GM18858 (cell line): ENCODE results near the gene PLD1.
A peak's percentile ranks its signal among the peaks of the same experiment; 100 is the strongest.
"Not testable (repeated sequence)": the region's sequence is repeated elsewhere in the genome, so short reads cannot be mapped to it uniquely, and the experiment has no call there.

Experiments
- ATAC-seq: cut with Tn5 transposase; IDR thresholded peaks from one replicate; pipeline ENCODE4 v1.9.1; 2021; ENCODE audit not compliant: unreplicated experiment

PLD1 gene

DNA sequence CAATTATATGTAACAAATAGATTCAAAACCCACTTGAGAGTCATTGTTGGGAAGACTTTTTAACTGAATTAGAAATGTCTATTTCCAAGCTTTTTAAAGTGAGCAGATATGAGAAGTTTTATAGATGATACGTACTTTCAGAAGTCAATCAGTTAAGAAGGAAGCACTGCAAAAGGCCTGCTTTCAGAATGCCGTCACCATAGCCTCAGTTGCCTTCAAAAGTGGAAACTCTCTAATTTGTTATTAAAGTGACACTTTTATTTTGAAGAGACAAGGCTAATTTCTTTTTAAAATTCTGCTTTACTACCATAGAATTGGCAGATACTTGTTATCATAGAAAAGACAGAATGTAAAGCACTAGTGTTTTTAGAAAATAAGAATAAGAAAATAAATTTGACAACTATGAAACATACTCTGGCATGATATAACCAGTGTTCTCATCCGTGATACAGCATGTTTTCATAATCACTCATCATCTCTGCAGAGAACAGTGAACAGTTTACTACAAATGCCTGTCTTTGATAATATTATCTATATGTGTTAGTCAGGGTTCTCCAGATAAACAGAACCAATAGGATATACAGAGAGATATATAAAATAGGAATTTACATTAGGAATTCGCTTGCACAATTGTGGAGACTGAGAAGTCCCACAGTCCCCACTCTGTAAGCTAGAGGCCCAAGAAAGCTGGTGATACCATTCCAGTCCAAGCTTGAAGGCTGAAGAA is 7.0 kb upstream of the PLD1 start:
- no peak for ATAC-seq

DNA sequence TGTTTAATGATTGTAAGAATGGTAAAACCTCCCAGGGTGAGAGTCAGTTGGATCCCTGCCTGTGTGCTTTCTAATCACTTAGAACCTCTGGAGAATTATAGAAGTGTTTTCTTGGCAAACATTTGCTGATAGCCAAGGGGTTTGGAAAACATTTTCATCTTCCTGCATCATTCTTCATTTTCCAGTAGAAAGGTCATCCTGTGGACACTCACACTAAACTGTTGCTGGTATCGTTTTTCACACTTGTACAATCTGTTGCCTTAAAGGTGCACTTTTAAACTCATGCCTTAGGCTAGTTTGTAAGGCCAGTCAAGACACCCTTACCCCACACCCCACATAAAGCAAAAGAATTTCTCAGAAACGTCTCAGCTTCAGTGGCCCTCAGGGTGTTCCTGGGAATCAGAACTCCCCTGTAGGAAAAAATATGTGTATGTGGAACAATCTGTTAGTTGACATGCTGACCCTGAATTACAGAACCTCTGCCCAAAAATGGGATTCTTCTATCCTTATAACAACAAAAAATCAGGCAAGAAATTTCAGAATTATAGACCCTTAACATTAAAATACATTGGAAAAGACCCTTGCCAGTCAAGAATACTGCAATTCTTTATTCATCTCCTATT is 5.8 kb upstream of the PLD1 start:
- ATAC-seq, result no peak

DNA sequence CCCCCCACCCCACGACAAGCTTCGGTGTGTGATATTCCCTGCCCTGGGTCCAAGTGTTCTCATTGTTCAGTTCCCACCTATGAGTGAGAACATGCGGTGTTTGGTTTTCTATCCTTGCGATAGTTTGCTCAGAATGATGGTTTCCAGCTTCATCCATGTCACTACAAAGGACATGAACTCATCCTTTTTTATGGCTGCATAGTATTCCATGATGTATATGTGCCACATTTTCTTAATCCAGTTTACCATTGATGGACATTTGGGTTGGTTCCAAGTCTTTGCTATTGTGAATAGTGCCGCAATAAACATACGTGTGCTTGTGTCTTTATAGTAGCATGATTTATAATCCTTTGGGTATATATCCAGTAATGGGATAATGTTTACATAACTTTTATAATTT is 4.4 kb upstream of the PLD1 start:
- ATAC-seq, result not testable (repeated sequence)

DNA sequence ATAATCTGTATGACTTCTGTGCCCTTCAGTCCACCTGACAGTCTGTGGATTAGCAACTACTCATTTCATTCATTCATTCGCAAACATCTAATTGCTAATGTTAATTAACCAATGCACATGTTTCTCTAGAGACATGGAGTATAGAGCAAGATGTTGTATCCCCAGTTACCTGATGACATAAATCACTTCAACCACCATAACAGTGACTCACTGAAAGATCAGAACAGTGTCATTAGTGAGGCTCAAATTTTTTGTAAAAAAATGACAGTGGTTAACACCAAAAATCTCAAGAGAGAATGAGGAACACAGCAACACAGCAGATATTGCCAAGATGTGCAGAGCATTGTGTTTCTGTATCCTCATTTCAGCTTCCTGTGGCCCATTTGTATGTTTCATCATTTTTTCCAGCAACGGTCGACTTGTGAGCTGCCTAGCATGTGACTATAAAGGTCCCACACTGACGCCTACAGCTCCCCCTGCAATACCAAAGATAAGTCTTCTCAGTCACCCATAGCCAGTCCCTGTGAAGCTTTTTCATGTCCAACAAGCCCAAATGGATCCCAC is 3.7 kb upstream of the PLD1 start:
- peak; percentile 27 for ATAC-seq

DNA sequence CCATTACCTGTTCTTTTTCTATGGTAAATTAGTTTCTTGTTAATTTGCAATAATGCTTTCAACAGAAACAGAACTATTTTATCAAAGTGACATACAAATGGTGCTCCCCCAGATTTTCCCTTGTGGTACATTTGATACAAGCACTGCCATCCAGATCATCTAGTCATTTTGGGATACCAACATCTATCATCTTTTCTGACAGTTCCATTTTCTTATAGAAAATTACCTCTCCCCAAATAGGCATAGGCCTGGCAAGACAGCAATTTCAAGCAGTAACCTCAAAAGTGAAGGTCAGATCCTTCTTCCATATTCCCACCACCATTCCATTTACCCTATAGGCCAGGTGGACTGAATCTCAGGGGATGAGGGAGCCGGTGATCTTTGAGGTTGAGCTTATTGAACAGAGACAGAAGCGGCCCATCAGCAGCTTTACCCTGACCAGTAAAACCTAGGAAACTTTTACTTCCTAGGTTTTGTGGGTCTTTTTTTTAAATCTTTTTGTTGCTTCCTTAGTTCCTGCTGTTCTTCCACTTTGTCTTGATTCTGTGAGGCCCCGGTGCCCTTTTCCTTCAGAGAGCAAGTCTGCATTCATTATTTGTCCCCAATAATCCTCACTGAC is 3.1 kb upstream of the PLD1 start:
- ATAC-seq, result no peak

DNA sequence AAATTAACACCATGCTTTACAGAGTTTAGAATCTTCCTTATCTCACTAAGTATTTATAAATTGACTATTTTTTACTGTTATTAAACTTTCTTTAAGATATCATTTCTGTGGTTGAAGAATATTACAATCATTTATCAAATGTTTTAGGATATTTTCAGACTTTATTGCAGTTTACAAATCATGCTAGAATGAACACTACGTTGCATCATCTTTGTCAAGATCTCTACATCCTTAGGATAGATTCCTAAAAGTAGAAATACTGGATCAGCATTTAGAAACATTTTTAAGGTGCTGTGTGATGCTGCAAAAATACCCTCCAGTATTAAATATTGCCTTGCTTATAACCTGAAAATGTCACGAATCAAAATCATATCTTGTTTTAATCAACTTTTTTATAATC is 2.5 kb upstream of the PLD1 start:
- no peak for ATAC-seq

DNA sequence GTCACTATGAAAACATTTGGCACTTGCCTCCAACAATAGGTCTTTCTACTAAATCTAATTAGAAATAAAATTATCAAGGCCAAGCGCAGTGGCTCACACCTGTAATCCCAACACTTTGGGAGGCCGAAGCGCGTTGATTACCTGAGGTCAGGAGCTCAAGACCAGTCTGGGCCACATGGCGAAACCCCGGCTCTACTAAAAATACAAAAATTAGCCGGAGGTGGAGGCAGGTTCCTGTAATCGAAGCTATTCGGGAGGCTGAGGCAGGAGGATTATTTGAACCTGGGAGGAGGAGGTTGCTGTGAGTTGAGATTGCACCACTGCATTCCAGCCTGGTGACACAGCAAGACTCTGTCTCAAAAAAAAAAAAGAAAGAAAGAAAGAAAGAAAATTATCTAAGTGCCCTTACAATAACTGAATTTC is 1.6 kb upstream of the PLD1 start:
- no peak for ATAC-seq

DNA sequence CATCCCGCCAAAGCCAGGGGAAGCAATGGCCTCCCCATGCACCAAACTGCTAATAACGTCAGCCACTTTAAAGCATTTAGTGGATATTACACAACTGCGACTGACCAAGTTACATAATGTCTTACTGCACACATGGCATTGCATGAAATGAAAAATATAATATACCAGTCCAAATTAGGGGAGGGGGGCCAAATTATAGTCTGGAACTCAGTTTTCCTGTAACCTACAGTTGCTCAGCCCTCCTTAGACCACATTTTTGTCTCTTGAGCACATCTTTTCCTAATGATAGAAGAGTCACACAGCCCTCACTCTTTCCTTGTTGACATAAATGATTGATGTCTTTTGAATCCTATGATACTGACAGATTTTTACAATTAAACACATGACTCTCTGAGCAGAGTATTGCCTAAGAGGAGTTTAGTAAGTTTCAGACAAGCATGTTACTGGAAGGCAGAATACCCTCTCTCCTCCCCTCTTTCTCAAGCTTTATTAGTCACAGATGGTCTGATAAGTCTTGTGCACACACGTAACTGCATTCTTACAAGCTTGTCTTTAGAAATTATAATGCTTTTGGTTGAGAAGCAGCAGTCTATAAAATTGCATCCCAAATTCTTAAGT is 1.1 kb upstream of the PLD1 start:
- no peak for ATAC-seq

DNA sequence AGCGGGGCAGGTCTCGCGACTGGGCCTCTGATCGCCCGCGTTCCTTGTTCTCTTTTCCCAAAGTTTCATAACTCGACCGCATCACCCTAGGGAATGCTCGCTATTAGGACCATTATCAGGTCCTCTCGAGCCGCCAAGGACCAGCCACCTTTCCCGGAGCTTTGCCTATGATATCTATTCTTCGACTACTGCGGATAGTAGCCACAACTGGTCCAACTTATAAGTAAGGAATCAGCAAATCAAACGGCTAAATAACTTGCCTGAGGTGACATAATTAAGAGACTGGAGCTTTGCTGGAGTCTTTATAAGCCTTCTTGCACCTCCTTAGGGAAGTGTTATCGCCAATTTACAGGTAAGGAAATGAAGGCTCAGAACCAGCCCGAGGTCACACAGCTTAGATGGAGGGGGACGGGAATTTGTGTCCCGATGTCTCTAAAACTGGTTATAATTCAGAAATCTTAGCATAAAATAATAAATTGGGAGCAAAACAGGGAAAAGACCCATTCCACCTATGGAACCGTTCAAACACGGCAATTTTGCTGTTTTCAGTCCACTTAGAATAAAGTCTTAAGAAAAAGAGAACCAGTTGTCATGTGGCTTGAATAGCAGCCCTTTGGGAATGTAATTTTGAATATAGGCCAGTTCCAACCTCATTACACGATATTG is 479 bp upstream of the PLD1 start:
- ATAC-seq, result no peak

DNA sequence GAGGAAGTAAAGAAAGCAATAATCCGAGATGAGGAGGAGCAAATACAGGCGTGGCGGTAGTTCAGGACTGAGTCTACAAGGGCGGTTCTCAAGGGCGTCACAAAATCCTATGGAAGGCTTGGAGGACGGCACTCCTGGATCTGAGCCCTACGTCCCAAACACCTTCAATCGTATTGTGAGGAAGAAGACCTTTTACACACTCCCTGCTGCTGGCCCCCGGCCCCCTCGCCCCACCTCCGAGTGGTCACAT is 747 bp downstream of the PLD1 start:
- peak; percentile 13 for ATAC-seq

DNA sequence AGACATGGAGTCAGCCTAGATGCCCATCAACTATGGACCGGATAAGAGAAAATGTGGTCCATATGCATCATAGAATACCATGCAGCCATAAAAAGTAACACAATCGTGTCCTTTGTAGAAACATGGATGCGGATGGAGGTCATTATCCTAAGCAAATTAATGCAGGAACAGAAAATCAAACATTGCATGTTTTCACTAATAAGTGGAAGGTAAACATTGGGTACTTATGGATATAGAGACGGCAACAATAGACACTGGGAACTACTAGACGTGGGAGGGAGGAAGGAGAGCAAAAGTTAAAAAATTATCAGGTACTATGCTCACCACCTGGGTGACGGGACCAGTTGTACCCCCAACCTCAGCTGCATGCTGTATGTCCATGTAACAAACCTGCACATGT is 2.5 kb downstream of the PLD1 start:
- ATAC-seq, result no peak

DNA sequence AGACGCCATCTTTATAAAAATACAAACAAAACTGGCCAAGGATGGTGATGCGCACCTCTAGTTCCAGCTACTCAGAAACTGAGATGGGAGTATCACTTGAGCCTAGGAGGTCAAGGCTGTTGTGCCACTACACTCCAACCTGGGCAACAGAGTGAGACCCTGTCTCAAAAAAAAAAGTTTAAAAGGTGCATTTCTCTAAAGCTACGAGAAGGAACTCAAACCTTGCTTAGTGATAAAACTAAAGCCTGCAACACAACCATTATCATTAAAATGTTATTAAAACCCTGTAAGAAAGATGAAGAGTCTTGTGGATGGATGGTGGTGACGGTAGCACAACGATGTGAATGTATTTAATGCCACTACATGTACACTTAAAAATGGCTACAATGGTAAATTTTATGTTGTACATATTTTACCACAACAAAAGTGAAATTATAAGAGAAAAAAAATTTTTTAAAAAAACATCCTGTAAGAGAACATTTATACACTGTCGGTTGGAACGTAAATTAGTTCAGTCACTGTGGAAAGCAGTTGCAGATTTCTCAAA is 3.1 kb downstream of the PLD1 start:
- ATAC-seq, result no peak

DNA sequence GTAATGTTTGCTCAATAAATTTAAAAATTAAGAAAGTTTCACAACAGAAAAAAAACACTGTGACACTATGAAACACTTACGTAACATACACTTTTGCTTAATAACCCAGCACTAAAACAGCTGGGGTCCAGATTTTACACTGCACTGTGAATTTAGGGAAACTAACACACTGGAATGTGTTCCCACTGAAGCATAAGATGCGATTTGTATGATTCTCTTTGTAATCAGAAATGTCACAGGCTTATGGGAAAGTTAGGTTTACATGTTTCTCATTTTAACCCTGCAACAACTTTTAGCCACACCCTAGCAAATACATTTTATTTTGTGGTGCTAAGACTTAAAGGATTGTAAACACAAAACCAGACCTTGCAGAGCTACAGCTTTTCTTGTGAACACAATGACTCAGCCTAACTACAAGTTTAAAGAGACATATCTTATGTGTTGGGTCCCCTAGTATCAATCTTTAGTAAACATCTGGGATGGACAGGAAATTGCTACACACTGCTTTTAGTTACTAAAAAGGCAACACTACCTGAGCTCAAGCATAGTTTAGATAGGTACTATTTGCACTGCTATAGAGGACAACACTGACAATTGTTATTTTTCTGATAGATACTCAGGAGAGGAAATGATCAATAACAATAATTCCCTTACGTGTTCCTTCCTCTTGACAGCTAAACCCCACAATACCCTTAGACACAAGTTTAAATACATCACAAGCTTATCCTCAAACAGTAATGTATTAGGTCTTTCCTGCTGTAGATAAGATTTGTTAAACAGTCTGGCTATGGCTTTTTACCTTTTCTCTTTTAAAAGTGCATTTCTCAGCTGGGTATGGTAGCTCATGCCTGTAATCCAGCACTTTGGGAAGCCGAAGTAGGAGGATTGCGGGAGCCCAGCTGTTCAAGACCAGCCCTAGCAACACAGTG is 3.8 kb downstream of the PLD1 start:
- ATAC-seq, result no peak

DNA sequence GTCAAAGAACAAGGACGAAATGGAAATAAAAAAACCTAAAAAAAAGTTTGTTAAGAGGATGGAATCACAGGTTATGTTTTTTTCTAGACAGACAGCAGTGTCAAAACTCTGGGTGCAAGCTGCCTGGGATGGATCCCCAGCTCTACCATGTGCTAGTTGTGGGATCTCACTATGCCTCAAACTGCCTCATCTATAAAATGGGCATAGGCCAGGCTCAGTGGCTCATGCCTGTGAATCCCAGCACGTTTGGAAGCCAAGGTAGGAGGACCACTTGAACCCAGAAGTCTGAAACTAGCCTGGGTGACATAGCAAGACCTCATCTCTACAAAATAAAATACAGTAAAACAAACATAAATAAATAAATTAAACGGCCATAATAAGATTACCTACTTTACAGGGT is 4.6 kb downstream of the PLD1 start:
- no peak for ATAC-seq

DNA sequence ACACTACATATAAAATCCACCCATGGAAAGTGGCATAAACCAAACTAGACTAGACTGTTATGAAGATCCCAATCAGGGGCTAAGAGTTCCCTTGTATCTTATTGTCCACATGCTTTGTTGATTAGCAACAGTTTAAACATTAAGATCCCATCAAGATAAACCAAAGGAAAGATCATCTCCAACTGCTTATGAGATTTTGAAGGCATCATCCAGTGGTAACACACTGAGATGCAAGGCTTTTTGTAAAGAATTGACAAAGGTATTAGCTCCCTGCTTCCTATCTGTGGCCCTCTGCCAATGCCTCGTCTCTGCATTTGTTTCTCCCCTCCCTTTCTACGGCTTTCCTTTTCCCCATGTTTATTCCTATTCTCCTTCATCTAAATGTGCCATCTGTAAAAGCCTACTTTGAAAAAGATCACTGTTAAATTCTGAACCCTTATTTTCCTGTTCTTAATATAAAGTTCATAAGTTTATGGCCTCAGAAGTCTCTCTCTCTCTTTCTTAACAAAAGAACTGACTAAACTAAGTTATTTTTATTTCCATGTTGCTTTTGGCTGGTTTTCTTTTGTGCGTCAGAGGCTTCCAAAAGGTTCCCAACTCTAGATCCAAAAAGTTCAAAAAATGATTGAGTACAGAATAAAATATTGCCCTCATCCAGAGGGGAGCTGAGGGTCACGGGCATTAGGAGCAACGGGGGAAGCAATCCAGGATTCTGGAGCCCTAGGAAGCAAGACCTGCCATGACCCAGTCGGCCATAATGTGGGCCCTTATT is 5.5 kb downstream of the PLD1 start:
- no peak for ATAC-seq

DNA sequence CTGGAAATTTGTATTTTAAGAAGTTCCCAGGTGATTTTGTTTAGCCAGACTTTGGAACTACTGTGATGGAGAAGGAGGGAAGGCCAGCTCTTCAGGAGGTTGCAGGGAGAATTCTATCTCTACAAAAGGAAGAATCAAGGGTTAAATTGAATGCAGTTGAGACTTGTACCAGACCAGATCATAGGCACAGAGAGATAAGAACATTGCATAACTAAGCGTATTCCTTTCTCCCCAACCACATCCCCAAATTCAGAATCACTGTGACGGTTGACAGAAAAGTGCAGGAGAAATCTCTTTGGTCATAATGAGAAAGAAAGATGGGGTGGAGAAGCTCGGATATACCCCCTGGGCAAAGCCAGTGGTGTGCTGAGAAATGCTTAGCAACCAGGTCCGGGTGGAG is 7.2 kb downstream of the PLD1 start:
- ATAC-seq, result no peak

DNA sequence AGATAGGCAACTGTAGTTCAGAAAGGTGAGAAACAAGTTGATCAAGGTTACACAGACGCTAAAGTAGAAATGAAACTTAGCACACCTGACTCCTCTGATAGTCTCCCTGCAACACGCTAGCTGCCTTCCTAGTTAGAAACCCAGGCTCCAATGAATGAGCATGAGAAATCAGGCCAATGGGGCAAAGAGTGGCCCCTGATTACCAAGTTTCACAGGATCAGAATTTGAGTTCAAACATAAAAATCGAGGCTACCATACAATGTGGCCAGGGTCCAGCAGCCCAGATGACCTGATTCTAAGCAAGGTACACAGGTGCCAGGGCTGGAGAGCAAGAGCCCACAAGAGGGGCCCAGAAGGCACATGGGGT is 7.7 kb downstream of the PLD1 start:
- no peak for ATAC-seq

DNA sequence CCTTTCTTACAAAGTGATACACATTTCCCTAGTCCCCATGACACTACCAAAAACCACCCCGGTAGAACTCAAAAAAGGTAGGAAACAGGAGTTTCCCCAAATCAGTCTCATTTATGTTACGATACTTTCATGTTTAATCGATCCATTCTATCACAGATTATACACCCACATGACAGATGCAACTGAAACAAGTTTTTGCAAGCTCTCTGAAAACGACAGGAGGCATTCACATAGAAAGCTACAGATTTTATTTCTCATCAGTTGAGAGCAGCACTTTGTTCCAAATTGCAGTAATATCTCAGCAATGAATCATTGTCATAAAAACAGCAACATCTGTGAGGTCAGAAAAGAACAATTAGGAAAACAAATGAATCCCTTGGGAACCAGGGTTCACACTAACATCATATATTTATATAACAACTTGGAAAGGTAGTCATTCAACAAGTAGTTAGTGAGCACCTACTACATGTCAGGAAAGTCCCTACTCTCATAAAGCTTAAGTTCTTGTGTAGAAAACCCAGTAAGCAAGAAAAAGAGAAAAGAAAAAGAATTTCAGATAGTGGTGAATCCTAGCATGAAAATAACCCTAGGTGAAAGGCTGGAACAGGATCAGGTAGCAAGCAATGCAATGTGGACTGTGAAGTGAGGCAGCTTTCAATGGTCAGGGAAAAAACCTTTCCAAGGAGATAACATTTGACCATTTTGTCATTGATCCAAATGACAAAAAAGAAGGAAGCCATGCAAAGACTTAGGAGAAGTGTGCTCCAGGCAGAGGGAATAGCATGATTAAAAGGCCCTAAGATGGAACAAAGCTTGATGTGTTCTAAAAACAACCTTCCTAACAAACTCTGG is 8.3 kb downstream of the PLD1 start:
- no peak for ATAC-seq

DNA sequence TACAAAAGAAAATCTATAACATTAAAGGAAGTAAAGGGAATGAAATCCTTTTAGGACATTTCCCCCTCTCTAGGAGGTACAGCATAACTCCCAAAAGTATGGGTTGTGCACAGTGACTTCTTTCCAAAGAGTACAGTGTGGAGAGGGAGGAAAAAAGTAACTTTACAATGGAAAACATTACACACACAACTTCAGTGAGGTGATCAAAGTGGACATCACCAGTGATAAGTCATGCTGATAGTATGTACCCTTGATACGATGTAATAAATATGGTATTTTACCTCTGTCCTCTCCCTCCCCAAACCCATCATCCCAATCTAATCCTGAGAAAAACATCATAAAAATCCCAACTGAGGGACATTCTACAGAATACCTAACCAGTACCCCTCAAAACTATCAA is 10.8 kb downstream of the PLD1 start:
- ATAC-seq, result no peak
